ENCODE data around the gene KCNJ11.

KCNJ11 gene

DNA sequence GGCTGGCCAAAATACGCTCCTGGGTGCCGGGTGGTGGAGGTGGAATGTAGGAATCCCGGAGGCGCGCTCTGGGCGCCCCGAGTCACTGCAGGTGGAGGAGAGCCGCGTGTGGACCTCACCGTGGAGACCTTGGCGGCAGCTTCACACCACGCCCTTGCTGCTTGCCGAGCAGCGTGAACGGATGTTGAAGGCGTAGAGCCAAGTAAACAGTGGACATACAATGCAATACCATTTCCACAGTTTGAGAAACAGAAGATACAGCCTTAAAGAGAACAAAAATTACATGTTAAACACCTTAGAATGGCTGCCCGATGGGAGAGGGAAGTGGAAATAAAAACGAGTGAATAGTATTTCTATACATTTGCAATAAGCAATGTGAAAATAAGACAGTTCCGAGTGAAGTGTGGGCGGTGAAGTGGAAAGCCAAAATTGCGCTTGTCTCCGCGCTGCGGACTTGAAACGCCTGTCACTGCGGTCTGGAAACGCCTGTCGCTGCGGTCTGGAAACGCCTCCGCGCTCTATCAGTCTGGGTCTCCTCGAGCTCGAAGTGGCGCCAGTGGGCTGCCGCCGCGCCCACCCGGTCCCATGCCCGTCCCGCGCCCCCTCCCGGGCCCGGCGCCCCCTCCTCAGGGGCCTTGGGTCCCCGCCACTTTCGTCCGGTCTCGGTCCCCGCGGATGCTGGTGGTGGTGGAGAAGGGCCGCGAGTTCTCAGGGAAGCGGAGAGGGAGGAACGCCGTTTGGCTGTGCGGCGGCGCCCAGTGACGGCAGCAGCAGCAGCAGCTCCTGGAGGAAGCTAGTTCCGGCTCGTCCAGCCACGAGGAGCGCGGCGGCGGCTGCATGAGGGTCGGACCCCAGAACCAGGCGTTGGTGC is 35.3 kb downstream of the KCNJ11 start:
- peak; percentile 84 for ATAC-seq

DNA sequence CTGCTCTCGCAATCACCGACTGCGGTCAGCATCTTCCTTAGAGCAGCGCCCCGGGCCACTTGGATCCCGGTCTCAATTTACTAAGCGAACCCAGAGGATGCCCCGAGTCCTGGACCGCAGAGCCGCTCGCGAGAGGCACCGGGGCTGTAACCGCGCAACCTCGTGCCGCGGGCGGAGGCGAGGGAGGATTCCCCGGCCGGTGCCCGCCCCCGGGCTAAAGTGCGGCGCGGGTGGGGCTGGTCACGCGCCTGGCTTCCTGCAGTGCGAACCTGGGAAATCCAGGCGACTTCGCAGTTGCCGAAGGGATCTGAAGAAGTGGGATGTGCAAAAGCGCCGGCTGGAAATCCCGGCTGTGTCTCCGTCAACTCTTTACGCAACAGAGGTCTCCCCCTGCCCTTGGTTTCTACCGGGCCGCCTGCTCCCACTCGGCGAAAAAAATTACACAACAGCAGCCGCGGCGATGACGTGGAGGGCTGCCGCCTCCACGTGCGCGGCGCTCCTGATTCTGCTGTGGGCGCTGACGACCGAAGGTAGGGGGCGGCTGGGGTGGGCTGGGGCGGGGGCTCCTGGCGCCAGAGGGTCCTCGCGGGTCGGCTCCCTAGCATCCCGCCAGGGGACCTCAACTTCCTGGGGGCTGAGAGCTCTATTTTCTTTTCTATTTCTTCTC is 36.8 kb downstream of the KCNJ11 start, which contains the start of gene NCR3LG1:
NCR3LG1 (plus strand) TSS at position 291 of the 667 bp plus-strand sequence; CDS start at position 461, 170 bp downstream.
- ATAC-seq: peak; percentile 28
- TF ChIP-seq, protein P1, sequence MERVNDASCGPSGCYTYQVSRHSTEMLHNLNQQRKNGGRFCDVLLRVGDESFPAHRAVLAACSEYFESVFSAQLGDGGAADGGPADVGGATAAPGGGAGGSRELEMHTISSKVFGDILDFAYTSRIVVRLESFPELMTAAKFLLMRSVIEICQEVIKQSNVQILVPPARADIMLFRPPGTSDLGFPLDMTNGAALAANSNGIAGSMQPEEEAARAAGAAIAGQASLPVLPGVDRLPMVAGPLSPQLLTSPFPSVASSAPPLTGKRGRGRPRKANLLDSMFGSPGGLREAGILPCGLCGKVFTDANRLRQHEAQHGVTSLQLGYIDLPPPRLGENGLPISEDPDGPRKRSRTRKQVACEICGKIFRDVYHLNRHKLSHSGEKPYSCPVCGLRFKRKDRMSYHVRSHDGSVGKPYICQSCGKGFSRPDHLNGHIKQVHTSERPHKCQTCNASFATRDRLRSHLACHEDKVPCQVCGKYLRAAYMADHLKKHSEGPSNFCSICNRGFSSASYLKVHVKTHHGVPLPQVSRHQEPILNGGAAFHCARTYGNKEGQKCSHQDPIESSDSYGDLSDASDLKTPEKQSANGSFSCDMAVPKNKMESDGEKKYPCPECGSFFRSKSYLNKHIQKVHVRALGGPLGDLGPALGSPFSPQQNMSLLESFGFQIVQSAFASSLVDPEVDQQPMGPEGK (CRISPR knock-in tag; IDR thresholded peaks at IDR 0.05; ENCODE audit: borderline replicate concordance): peak; percentile 83; the same call in 1 of the 2 replicates
- no peak for TF ChIP-seq ZNF70 (CRISPR knock-in tag; IDR thresholded peaks at IDR 0.05)

More for the DNA sequence above, 35.3 kb downstream of the KCNJ11 start:
- no peak for TF ChIP-seq ARNTL (CRISPR knock-in tag; IDR thresholded peaks at IDR 0.05; ENCODE audit: borderline replicate concordance, low read depth)
- TF ChIP-seq, protein P2, sequence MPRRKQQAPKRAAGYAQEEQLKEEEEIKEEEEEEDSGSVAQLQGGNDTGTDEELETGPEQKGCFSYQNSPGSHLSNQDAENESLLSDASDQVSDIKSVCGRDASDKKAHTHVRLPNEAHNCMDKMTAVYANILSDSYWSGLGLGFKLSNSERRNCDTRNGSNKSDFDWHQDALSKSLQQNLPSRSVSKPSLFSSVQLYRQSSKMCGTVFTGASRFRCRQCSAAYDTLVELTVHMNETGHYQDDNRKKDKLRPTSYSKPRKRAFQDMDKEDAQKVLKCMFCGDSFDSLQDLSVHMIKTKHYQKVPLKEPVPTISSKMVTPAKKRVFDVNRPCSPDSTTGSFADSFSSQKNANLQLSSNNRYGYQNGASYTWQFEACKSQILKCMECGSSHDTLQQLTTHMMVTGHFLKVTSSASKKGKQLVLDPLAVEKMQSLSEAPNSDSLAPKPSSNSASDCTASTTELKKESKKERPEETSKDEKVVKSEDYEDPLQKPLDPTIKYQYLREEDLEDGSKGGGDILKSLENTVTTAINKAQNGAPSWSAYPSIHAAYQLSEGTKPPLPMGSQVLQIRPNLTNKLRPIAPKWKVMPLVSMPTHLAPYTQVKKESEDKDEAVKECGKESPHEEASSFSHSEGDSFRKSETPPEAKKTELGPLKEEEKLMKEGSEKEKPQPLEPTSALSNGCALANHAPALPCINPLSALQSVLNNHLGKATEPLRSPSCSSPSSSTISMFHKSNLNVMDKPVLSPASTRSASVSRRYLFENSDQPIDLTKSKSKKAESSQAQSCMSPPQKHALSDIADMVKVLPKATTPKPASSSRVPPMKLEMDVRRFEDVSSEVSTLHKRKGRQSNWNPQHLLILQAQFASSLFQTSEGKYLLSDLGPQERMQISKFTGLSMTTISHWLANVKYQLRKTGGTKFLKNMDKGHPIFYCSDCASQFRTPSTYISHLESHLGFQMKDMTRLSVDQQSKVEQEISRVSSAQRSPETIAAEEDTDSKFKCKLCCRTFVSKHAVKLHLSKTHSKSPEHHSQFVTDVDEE (CRISPR knock-in tag; IDR thresholded peaks at IDR 0.05): peak; percentile 25; the same call in 1 of the 2 replicates

GRCh38 chr11:17351172-17351509 is 37.3 kb downstream of the KCNJ11 start:
- TF ChIP-seq GLIS3 (CRISPR knock-in tag; IDR thresholded peaks at IDR 0.05) (no peak), TOX (CRISPR knock-in tag; IDR thresholded peaks at IDR 0.05; ENCODE audit: borderline replicate concordance) (no peak), ESRRG (CRISPR knock-in tag; IDR thresholded peaks at IDR 0.05) (no peak), ZFP30 (CRISPR knock-in tag; IDR thresholded peaks at IDR 0.05) (no peak), RARB (CRISPR knock-in tag; IDR thresholded peaks at IDR 0.05) (no peak), CREB5 (CRISPR knock-in tag; IDR thresholded peaks at IDR 0.05; ENCODE audit: low read depth) (no peak), OSR1 (CRISPR knock-in tag; IDR thresholded peaks at IDR 0.05) (no peak), PPARA (CRISPR knock-in tag; IDR thresholded peaks at IDR 0.05; ENCODE audit: borderline replicate concordance) (no peak), TCF4 (CRISPR knock-in tag; IDR thresholded peaks at IDR 0.05; ENCODE audit: borderline replicate concordance) (no peak), CSRNP3 (CRISPR knock-in tag; IDR thresholded peaks at IDR 0.05) (no peak), ZNF8 (CRISPR knock-in tag; IDR thresholded peaks at IDR 0.05) (no peak), ZC3H10 (CRISPR knock-in tag; IDR thresholded peaks at IDR 0.05) (no peak), ZNF70 (CRISPR knock-in tag; IDR thresholded peaks at IDR 0.05) (no peak), BACH2 (CRISPR knock-in tag; IDR thresholded peaks at IDR 0.05; ENCODE audit: borderline replicate concordance) (no peak), ARNTL (CRISPR knock-in tag; IDR thresholded peaks at IDR 0.05; ENCODE audit: borderline replicate concordance, low read depth) (no peak), ZFP3 (CRISPR knock-in tag; IDR thresholded peaks at IDR 0.05) (no peak), CSDC2 (CRISPR knock-in tag; IDR thresholded peaks at IDR 0.05) (no peak), ZNF565 (CRISPR knock-in tag; conservative IDR thresholded peaks at IDR 0.05; ENCODE audit: low read depth) (no peak), SNAI2 (CRISPR knock-in tag; IDR thresholded peaks at IDR 0.05) (no peak)
- TF ChIP-seq, protein P2 (CRISPR knock-in tag; IDR thresholded peaks at IDR 0.05): no peak
- ATAC-seq: no peak
